ENCODE data around the gene CLDN1. TPM values are rescaled to one million over a fixed set of nuclear protein-coding genes. Genes with fewer than 3 reads are reported as not detected.

Gene CLDN1
- total and polyA plus RNA-seq, 2 of the 4 experiments (the other 2 are of a cell fraction), result 4.7 to 7.3 TPM

DNA sequence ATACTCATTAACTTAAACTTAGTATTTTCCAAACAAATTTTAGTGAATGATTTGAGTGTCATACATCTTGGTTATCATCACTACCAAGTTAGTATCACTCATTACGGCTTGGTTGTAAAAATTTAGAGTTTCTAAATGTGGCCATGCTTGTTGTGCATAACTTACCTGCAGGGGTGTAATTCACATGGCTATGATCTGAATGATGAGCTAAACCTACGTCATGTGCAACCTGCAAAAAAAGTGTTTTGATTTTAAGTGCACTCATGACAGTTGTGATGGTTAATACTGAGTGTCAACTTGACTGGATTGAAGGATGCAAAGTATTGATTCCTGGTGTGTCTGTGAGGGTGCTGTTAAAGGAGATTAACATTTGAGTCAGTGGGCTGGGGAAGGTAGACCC is 48.1 kb upstream of the CLDN1 start:
- ATAC-seq (ENCODE audit: low read depth) (no peak), DNase-seq (no peak)
- H3K9me1 ChIP-seq (ENCODE audit: insufficient read depth, low read length), result no peaks in the 10 kb centered on the region
- no peaks in the 10 kb centered on the region for H4K20me1 ChIP-seq (ENCODE audit: insufficient read depth, low read length)
- H2BK120ac ChIP-seq (ENCODE audit: low read depth, low read length), result no peak overlapping the region
- no peak overlapping the region for H2AK9ac ChIP-seq (replicated peaks; ENCODE audit: low read depth, low read length, poor library complexity)
- no peak overlapping the region for H3K14ac ChIP-seq (replicated peaks; ENCODE audit: low read depth, low read length)
- ChIA-PET CTCF (interaction anchor here (0.7 to 1.6 kb wide), 3 partner anchors 8 to 47 kb away, joined by 3 to 4 read pairs (median 4); no protein-coding TSS in a partner anchor), POLR2A (ENCODE audit: unreplicated experiment) (no interaction called here)
- peak overlapping the region; percentile 24; the same call in 1 of the 2 replicates for H2AK5ac ChIP-seq (ENCODE audit: low read depth, low read length)
- no peak overlapping the region for H3K56ac ChIP-seq (ENCODE audit: extremely low read depth, insufficient read depth, low read length)
- BruUV-seq (replicated peaks), result no TSS peak
- no peak overlapping the region for H3K9ac ChIP-seq (ENCODE audit: low read depth, low read length)
- H3K36me3 ChIP-seq (ENCODE audit: control insufficient read depth, insufficient read depth, low read length), result no peaks in the 10 kb centered on the region
- 100% methylated on average over 1 of the region's 2 CpGs; no CpG with 5 or more reads in 1 of the 2 experiments for WGBS, 2 experiments (ENCODE audit: extremely low coverage in 2 of 2, insufficient read length in 1 of 2)
- no peak overlapping the region for H3K18ac ChIP-seq (ENCODE audit: low read depth, low read length)
- H2AFZ ChIP-seq (replicated peaks; ENCODE audit: low read length, poor library complexity), result no peak overlapping the region
- no peak overlapping the region for H2BK5ac ChIP-seq (ENCODE audit: low read depth, low read length, poor library complexity, severe bottlenecking)
- no peak overlapping the region for H3K23ac ChIP-seq (ENCODE audit: low read depth, low read length)
- H2BK15ac ChIP-seq (ENCODE audit: low read depth, low read length), result no peak overlapping the region
- TF ChIP-seq FOS (IDR thresholded peaks at IDR 0.05; ENCODE audit: low read depth, low read length), result no peak
- H4K91ac ChIP-seq (ENCODE audit: insufficient read depth, low read depth, low read length), result no peak overlapping the region
- H3K4me2 ChIP-seq (ENCODE audit: low read depth, low read length), result no peak overlapping the region
- H3K4me3 ChIP-seq (ENCODE audit: insufficient read depth, low read depth, low read length), result no peak overlapping the region
- no peak overlapping the region for H3K4ac ChIP-seq (ENCODE audit: low read depth, low read length)
- no peak overlapping the region for H3K27ac ChIP-seq (ENCODE audit: insufficient read depth, low read length)
- no peak overlapping the region for H2BK20ac ChIP-seq (ENCODE audit: low read depth, low read length)
- dilution Hi-C loops (cut with HindIII; ENCODE audit: low sequenced_read_pairs, unreplicated experiment), result no loop called here
- in situ Hi-C loops (cut with MboI; ENCODE audit: low sequenced_read_pairs), result no loop called here
- intact Hi-C loops (cut with micrococcal nuclease), result no loop called here
- H4K5ac ChIP-seq (ENCODE audit: low read depth, low read length), result no peak overlapping the region
- peaks cover 2% of the 10 kb centered on the region; the same call in 1 of the 2 replicates for H3K4me1 ChIP-seq (ENCODE audit: control insufficient read depth, insufficient read depth, low read length)
- no peak overlapping the region for H4K8ac ChIP-seq (ENCODE audit: low read depth in 2 of 2, low read length in 2 of 2)
- no peaks in the 10 kb centered on the region for H3K79me1 ChIP-seq (ENCODE audit: low read depth in 1 of 2, low read length in 2 of 2)
- H3K9me3 ChIP-seq (ENCODE audit: control insufficient read depth, insufficient read depth, low read length), result no peaks in the 10 kb centered on the region
- H3K27me3 ChIP-seq (ENCODE audit: control insufficient read depth, insufficient read depth, low read length), result no peaks in the 10 kb centered on the region

Measured in IMR-90 (cell line).